HCT116 (cell line): ENCODE data around the gene DSG1.

Experiments used
- EZH2 ChIP-seq: fragments of 200-600 bp; sonication (generic); IDR thresholded peaks from 2 replicates; pipeline ENCODE4 v1.6.1; 2017; ENCODE audit warnings: antibody characterized with exemption, mixed run types
- POLR2AphosphoS5 ChIP-seq: IDR thresholded peaks from 2 replicates; pipeline ENCODE4 v1.6.1; 2011; ENCODE audit warnings: mild to moderate bottlenecking, low read depth, low read length, moderate library complexity
- SP1 ChIP-seq: IDR thresholded peaks from 2 replicates; pipeline ENCODE4 v1.6.1; 2012; ENCODE audit warnings: low read depth
- SRF ChIP-seq: IDR thresholded peaks from 2 replicates; pipeline ENCODE4 v1.6.1; 2012; ENCODE audit warnings: low read depth
- YY1 ChIP-seq: IDR thresholded peaks from 2 replicates; pipeline ENCODE4 v1.6.1; 2011; ENCODE audit warnings: low read length, low read depth, moderate library complexity, mild to moderate bottlenecking; ENCODE audit not compliant: insufficient replicate concordance; ENCODE audit errors: extremely low read depth
- ZFX ChIP-seq: fragments of 450-650 bp; IDR thresholded peaks from 2 replicates; pipeline ENCODE4 v1.6.1; 2017
- TF ChIP-seq, protein P1 (sequence below), 3 experiments: fragments of 200-600 bp in 1 of 3; sonication (generic) in 1 of 3; IDR thresholded peaks in 2 of 3; conservative IDR thresholded peaks in 1 of 3; 2 replicates each; pipeline ENCODE4 v1.5.1; 2012 to 2017; ENCODE audit warnings: low read depth in 2 of 3, low read length in 2 of 3, antibody characterized with exemption in 1 of 3, borderline replicate concordance in 1 of 3, control low read depth in 1 of 3, mild to moderate bottlenecking in 1 of 3, mixed read lengths in 1 of 3, mixed run types in 1 of 3, moderate library complexity in 1 of 3; ENCODE audit not compliant: insufficient read depth in 1 of 3
- TF ChIP-seq, protein P2 (sequence below): IDR thresholded peaks from 2 replicates; pipeline ENCODE4 v1.6.1; 2012; ENCODE audit warnings: low read depth

DNA sequence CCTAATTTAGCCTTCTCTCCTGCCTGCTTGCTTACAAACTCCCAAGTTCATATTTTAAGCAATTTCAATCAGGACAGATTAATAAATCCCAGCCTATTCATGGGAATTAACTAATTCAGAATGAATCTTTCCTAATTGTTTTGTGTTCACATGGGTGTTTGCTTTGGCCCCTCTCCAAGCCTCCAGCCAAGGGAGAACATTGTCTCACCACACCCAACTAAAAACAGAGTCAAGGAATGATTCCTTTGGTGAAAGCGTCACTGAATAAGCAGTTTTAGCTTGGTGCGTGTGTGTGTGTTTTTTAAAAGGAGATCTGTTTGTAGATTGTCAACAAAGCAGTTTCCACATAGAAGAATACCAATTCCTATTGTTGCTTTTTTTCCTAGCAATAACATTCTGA is 43.0 kb upstream of the DSG1 start:
- TF ChIP-seq SP1, result peak; percentile 84
- TF ChIP-seq, protein P1, sequence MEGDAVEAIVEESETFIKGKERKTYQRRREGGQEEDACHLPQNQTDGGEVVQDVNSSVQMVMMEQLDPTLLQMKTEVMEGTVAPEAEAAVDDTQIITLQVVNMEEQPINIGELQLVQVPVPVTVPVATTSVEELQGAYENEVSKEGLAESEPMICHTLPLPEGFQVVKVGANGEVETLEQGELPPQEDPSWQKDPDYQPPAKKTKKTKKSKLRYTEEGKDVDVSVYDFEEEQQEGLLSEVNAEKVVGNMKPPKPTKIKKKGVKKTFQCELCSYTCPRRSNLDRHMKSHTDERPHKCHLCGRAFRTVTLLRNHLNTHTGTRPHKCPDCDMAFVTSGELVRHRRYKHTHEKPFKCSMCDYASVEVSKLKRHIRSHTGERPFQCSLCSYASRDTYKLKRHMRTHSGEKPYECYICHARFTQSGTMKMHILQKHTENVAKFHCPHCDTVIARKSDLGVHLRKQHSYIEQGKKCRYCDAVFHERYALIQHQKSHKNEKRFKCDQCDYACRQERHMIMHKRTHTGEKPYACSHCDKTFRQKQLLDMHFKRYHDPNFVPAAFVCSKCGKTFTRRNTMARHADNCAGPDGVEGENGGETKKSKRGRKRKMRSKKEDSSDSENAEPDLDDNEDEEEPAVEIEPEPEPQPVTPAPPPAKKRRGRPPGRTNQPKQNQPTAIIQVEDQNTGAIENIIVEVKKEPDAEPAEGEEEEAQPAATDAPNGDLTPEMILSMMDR (IDR thresholded peaks at IDR 0.05 in 2 of 3, conservative IDR thresholded peaks at IDR 0.05 in 1 of 3; ENCODE audit: borderline replicate concordance in 1 of 3, insufficient read depth in 1 of 3, low read depth in 2 of 3, low read length in 2 of 3), result no peak
- no peak for TF ChIP-seq EZH2
- 0 out of 2 replicates have a peak, but pooled peaks have one; percentile 37 for TF ChIP-seq POLR2AphosphoS5
- no peak for TF ChIP-seq YY1
- TF ChIP-seq, protein P2, sequence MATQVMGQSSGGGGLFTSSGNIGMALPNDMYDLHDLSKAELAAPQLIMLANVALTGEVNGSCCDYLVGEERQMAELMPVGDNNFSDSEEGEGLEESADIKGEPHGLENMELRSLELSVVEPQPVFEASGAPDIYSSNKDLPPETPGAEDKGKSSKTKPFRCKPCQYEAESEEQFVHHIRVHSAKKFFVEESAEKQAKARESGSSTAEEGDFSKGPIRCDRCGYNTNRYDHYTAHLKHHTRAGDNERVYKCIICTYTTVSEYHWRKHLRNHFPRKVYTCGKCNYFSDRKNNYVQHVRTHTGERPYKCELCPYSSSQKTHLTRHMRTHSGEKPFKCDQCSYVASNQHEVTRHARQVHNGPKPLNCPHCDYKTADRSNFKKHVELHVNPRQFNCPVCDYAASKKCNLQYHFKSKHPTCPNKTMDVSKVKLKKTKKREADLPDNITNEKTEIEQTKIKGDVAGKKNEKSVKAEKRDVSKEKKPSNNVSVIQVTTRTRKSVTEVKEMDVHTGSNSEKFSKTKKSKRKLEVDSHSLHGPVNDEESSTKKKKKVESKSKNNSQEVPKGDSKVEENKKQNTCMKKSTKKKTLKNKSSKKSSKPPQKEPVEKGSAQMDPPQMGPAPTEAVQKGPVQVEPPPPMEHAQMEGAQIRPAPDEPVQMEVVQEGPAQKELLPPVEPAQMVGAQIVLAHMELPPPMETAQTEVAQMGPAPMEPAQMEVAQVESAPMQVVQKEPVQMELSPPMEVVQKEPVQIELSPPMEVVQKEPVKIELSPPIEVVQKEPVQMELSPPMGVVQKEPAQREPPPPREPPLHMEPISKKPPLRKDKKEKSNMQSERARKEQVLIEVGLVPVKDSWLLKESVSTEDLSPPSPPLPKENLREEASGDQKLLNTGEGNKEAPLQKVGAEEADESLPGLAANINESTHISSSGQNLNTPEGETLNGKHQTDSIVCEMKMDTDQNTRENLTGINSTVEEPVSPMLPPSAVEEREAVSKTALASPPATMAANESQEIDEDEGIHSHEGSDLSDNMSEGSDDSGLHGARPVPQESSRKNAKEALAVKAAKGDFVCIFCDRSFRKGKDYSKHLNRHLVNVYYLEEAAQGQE, result no peak
- TF ChIP-seq ZFX, result no peak
- TF ChIP-seq SRF, result no peak
